Immature natural killer cell (primary cell): ENCODE data around the gene MAST4. TPM values are rescaled to one million over a fixed set of nuclear protein-coding genes. Genes with fewer than 3 reads are reported as not detected.

Experiments used
- DNase-seq, 3 donors: peaks; one replicate each; pipeline ENCODE4 v3.0.0; 2022; ENCODE audit warnings: mixed read lengths in 1 of 3
- H3K27ac Mint-ChIP-seq, 6 donors: one replicate each; pipeline ENCODE4 v1.8.0; 2020; ENCODE audit warnings: mixed read lengths in 6 of 6, mild to moderate bottlenecking in 5 of 6, inconsistent platforms in 4 of 6, moderate library complexity in 3 of 6
- H3K27me3 Mint-ChIP-seq, 3 donors: one replicate each; pipeline ENCODE4 v1.8.0; 2020 to 2021; ENCODE audit warnings: low read depth in 3 of 3, mild to moderate bottlenecking in 3 of 3, mixed read lengths in 3 of 3, moderate library complexity in 3 of 3, inconsistent platforms in 1 of 3
- H3K36me3 Mint-ChIP-seq, 3 donors: one replicate each; pipeline ENCODE4 v1.8.0; 2020; ENCODE audit warnings: mixed read lengths in 3 of 3, inconsistent platforms in 2 of 3, mild to moderate bottlenecking in 2 of 3
- H3K4me1 Mint-ChIP-seq, 2 donors: one replicate each; pipeline ENCODE4 v1.8.0; 2020; ENCODE audit warnings: inconsistent platforms in 2 of 2, mild to moderate bottlenecking in 2 of 2, mixed read lengths in 2 of 2, moderate library complexity in 1 of 2
- H3K4me3 Mint-ChIP-seq, 5 donors: one replicate each; pipeline ENCODE4 v1.8.0; 2020; ENCODE audit warnings: mild to moderate bottlenecking in 5 of 5, mixed read lengths in 5 of 5, inconsistent platforms in 3 of 5, moderate library complexity in 3 of 5
- H3K9me3 Mint-ChIP-seq, 6 donors: one replicate each; pipeline ENCODE4 v1.8.0; 2020; ENCODE audit warnings: mild to moderate bottlenecking in 6 of 6, mixed read lengths in 6 of 6, inconsistent platforms in 4 of 6, moderate library complexity in 3 of 6
- polyA plus RNA-seq, 3 donors: library from polyadenylated mRNA; unstranded; fragments of 300-500 nt; fragmentation: Illumina TruSeq; gene quantifications; one replicate each; pipeline ENCODE4 v1.2.3, GENCODE V29; 2021

Gene MAST4
- 1 to 10 TPM in 2 of 3 donors, under 1 TPM in 1; 0.51 to 2.8 (median 1.1) TPM for polyA plus RNA-seq

DNA sequence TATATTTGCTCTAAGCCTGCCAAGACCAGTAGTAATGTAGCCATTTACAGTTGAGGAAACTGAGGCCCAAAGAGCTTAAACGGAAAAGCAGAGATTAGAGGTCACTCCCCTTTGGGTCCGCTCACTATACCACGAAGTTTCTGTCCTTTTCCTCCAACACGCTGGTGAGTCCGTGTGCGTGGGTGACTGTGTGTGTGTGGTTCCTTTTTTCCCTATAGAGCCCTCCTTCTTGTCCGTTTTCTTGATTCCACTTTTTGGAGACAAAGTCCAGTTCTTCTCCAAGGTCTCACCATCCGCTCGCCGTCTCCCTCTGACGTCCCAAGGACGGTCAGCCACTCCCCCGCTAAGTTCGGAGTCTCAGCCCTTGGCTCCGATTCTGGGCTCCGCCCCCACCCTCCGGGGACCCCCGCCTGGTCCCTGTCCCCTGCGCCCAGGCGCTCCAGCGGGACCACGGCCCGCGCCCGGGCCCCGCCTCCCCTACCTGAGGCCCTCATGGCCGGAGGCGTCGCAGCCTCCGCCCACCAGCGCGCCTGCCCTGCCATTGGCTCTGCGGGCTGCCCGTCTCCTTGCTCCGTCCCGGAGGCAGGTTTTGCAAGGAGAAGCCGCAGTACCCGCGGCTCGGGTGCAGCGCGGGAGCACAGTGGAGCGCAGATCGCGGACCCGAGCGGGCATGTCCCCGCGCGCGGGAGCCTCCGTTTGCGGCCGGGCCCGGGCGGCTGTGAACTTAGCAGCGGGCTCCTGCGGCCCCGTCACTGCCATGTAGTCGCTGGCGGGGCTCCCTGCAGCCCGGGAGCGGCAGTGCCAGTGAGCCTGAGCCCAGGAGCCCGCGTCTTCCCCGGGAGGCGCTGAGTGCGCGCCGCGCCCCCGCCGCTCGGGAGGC is at the start of gene MAST4:
MAST4 (plus strand) TSS at position 638 of the 880 bp plus-strand sequence. CDS start 263 bp downstream, outside the sequence.
- H3K4me3 Mint-ChIP-seq: peak within 1 kb of the TSS; percentile 38 to 70 (median 60)
- no peak within 1 kb of the TSS for H3K27ac Mint-ChIP-seq
- peaks cover 0 to 3% (median 0%) of the 10 kb centered on the region in 6 donors for H3K9me3 Mint-ChIP-seq
- peak in 1 of 3 donors; percentile 13 for DNase-seq
- no peaks in the 10 kb centered on the region for H3K36me3 Mint-ChIP-seq
- H3K4me1 Mint-ChIP-seq: peaks cover 6 to 10% of the 10 kb centered on the region in 2 donors
- H3K27me3 Mint-ChIP-seq: peaks cover 4 to 27% (median 23%) of the 10 kb centered on the region in 3 donors

DNA sequence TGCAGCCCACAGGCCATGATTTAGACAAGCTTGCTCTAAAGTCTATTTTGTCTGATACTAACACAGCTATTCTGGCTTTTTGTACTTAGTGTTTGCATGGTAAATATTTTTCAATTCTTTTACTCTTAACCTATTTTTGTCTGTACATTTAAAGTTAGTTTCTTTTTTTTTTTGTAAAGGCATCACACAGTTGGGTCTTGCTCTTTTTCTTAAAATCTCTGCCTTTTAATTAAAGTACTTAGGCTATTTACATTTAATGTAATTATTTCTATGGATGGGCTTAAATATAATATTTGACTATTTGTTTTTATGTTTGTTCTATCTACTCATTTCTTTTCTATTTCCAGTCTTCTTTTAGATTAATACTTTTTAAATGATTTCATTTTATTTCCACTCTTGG is 49.7 kb upstream of the MAST4 start:
- H3K36me3 Mint-ChIP-seq: no peaks in the 10 kb centered on the region
- peaks cover 0 to 3% (median 2%) of the 10 kb centered on the region in 3 donors for H3K27me3 Mint-ChIP-seq
- no peak overlapping the region for H3K27ac Mint-ChIP-seq
- DNase-seq: no peak
- H3K9me3 Mint-ChIP-seq: peaks cover 0 to 28% (median 6%) of the 10 kb centered on the region in 6 donors
- no peaks in the 10 kb centered on the region for H3K4me1 Mint-ChIP-seq
- no peak overlapping the region for H3K4me3 Mint-ChIP-seq

DNA sequence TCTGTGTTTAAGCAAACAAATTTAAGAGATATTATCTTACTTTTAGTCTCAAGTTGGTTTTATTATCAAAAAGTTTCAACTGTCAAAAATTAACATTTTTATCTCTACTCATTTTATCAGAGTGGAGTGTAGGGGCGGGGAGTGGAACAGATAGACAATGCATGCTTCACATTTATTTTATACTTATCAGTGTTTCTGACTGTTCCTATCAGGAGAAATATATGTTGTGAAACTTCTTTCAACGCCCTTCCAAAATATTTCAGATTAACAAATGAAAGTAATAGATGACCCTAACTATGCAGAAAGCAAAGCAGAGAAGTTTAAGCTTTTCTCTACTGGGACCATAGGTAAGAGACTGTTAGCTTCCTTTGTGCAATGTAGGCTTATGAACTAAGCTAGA is 44.9 kb upstream of the MAST4 start:
- Mint-ChIP-seq H3K27me3 (peaks cover 0 to 3% (median 2%) of the 10 kb centered on the region in 3 donors), H3K4me1 (no peaks in the 10 kb centered on the region), H3K4me3 (no peak overlapping the region), H3K36me3 (no peaks in the 10 kb centered on the region), H3K9me3 (peaks cover 0 to 28% (median 5%) of the 10 kb centered on the region in 6 donors), H3K27ac (no peak overlapping the region)
- DNase-seq: no peak

DNA sequence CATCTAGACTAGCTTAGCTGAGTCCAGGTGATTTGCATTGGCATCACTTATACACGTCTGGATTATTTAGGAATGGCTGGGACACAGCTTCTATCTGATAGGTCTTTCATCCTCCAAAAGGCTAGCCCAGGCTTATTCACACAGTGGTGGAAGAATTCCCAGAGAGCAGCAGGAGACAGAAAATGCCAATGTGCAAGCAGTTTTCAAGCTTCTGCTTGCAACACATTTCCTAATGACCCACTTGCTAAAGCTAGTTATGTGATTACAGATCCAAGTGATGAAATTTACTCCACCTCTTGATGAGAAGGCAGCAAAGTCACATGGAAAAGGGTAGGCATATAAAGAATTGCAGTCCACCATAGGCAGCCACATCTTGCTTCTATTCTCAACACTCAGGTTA is 44.2 kb upstream of the MAST4 start:
- peaks cover 0 to 23% (median 5%) of the 10 kb centered on the region in 6 donors for H3K9me3 Mint-ChIP-seq
- H3K27ac Mint-ChIP-seq: no peak overlapping the region
- H3K4me1 Mint-ChIP-seq: no peaks in the 10 kb centered on the region
- no peaks in the 10 kb centered on the region for H3K36me3 Mint-ChIP-seq
- peaks cover 0 to 3% (median 2%) of the 10 kb centered on the region in 3 donors for H3K27me3 Mint-ChIP-seq
- no peak overlapping the region for H3K4me3 Mint-ChIP-seq
- DNase-seq: no peak

GRCh38 chr5:66553368-66553912 is 42.8 kb upstream of the MAST4 start:
- H3K4me3 Mint-ChIP-seq: no peak overlapping the region
- peaks cover 0 to 2% (median 0%) of the 10 kb centered on the region in 3 donors for H3K27me3 Mint-ChIP-seq
- H3K9me3 Mint-ChIP-seq: peaks cover 0 to 16% (median 3%) of the 10 kb centered on the region in 6 donors
- no peaks in the 10 kb centered on the region for H3K4me1 Mint-ChIP-seq
- no peak for DNase-seq
- H3K27ac Mint-ChIP-seq: no peak overlapping the region
- no peaks in the 10 kb centered on the region for H3K36me3 Mint-ChIP-seq

GRCh38 chr5:66553916-66554575 is 42.1 kb upstream of the MAST4 start:
- DNase-seq: no peak
- H3K27ac Mint-ChIP-seq: no peak overlapping the region
- H3K9me3 Mint-ChIP-seq: peaks cover 0 to 10% (median 3%) of the 10 kb centered on the region in 6 donors

GRCh38 chr5:66554884-66555283 is 41.3 kb upstream of the MAST4 start:
- peaks cover 0 to 12% (median under 1%) of the 10 kb centered on the region in 6 donors for H3K9me3 Mint-ChIP-seq
- no peak for DNase-seq
- H3K36me3 Mint-ChIP-seq: no peaks in the 10 kb centered on the region
- H3K4me1 Mint-ChIP-seq: no peaks in the 10 kb centered on the region
- H3K4me3 Mint-ChIP-seq: no peak overlapping the region
- H3K27me3 Mint-ChIP-seq: no peaks in the 10 kb centered on the region
- no peak overlapping the region for H3K27ac Mint-ChIP-seq

More at GRCh38 chr5:66553916-66554575, 42.1 kb upstream of the MAST4 start:
- peaks cover 0 to 2% (median 0%) of the 10 kb centered on the region in 3 donors for H3K27me3 Mint-ChIP-seq
- no peaks in the 10 kb centered on the region for H3K36me3 Mint-ChIP-seq
- no peaks in the 10 kb centered on the region for H3K4me1 Mint-ChIP-seq
- no peak overlapping the region for H3K4me3 Mint-ChIP-seq

DNA sequence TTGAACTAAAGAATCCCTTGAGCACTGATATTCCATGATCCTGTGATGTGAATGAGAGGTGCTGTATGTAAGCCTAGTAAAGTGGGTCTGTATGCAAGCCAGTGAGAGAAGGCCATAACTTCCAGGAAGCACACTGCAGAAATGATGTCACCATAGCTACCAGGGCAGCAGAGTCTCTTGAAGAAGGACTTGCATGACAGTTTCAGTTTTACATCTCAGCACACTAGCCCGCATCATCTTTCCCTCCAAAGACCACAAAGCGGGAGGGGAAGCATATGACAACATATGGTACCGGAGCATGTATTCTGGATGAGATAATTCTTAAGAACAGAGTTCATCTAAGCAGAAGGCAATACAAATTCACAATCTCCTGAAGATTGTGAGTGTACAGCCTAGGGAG is 37.6 kb upstream of the MAST4 start:
- Mint-ChIP-seq H3K36me3 (no peaks in the 10 kb centered on the region), H3K27me3 (peaks cover 0 to 2% (median 0%) of the 10 kb centered on the region in 3 donors), H3K27ac (no peak overlapping the region), H3K4me1 (no peaks in the 10 kb centered on the region), H3K4me3 (no peak overlapping the region), H3K9me3 (peaks cover 0 to 7% (median under 1%) of the 10 kb centered on the region in 6 donors)
- no peak for DNase-seq

GRCh38 chr5:66560371-66560770 is 35.8 kb upstream of the MAST4 start:
- peaks cover 0 to 7% (median under 1%) of the 10 kb centered on the region in 6 donors for H3K9me3 Mint-ChIP-seq

GRCh38 chr5:66561256-66561990 is 34.8 kb upstream of the MAST4 start:
- peaks cover 0 to 7% (median 2%) of the 10 kb centered on the region in 6 donors for H3K9me3 Mint-ChIP-seq
- H3K27me3 Mint-ChIP-seq: peaks cover 0 to 2% (median 0%) of the 10 kb centered on the region in 3 donors
- no peaks in the 10 kb centered on the region for H3K4me1 Mint-ChIP-seq
- no peak overlapping the region for H3K4me3 Mint-ChIP-seq
- H3K36me3 Mint-ChIP-seq: no peaks in the 10 kb centered on the region
- DNase-seq: no peak
- H3K27ac Mint-ChIP-seq: no peak overlapping the region

More at GRCh38 chr5:66560371-66560770, 35.8 kb upstream of the MAST4 start:
- no peaks in the 10 kb centered on the region for H3K4me1 Mint-ChIP-seq
- no peak overlapping the region for H3K4me3 Mint-ChIP-seq
- peaks cover 0 to 2% (median 0%) of the 10 kb centered on the region in 3 donors for H3K27me3 Mint-ChIP-seq
- no peak for DNase-seq
- H3K27ac Mint-ChIP-seq: no peak overlapping the region
- no peaks in the 10 kb centered on the region for H3K36me3 Mint-ChIP-seq

DNA sequence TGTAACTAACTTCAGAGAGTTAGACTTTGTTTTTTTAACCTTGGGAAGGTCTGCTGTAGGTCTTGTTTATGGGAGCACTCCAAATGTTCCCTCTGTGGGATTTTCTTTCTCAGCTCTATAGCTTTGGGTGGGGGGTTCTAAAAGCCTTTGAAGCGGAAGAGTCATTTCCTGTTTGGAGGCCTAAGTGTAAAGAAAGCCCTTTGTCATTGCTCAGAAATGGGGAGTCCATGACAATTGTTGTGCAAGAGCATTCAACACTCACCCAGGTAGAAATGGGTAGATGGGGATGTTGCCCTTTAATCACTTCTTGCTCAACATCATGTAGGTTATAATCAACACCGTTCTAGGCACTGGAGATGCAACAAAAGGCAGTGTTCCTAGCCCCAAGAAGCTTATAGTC is 30.3 kb upstream of the MAST4 start:
- no peak overlapping the region for H3K4me3 Mint-ChIP-seq
- H3K36me3 Mint-ChIP-seq: no peaks in the 10 kb centered on the region
- H3K27me3 Mint-ChIP-seq: peaks cover 0 to 4% (median 0%) of the 10 kb centered on the region in 3 donors
- DNase-seq: no peak
- H3K27ac Mint-ChIP-seq: no peak overlapping the region
- peaks cover 0 to 6% (median 2%) of the 10 kb centered on the region in 6 donors for H3K9me3 Mint-ChIP-seq
- no peaks in the 10 kb centered on the region for H3K4me1 Mint-ChIP-seq

GRCh38 chr5:66567474-66567873 is 28.7 kb upstream of the MAST4 start:
- no peak overlapping the region for H3K4me3 Mint-ChIP-seq
- no peaks in the 10 kb centered on the region for H3K36me3 Mint-ChIP-seq

GRCh38 chr5:66570201-66570600 is 26.0 kb upstream of the MAST4 start:
- DNase-seq: no peak
- Mint-ChIP-seq H3K4me3 (no peak overlapping the region), H3K4me1 (no peaks in the 10 kb centered on the region), H3K27me3 (peaks cover 0 to 9% (median 2%) of the 10 kb centered on the region in 3 donors), H3K36me3 (no peaks in the 10 kb centered on the region), H3K9me3 (peaks cover 0 to 10% (median 0%) of the 10 kb centered on the region in 6 donors), H3K27ac (no peak overlapping the region)

More at GRCh38 chr5:66567474-66567873, 28.7 kb upstream of the MAST4 start:
- Mint-ChIP-seq H3K27me3 (peaks cover 0 to 2% (median 0%) of the 10 kb centered on the region in 3 donors), H3K9me3 (peaks cover 0 to 6% (median under 1%) of the 10 kb centered on the region in 6 donors), H3K27ac (no peak overlapping the region), H3K4me1 (no peaks in the 10 kb centered on the region)
- no peak for DNase-seq
